Coronary artery (tissue), 2 donors: ENCODE results near the gene UBXN6.

Experiments
- DNase-seq: peaks from one replicate; pipeline ENCODE4 v3.0.0-alpha.2; 2017; ENCODE audit warnings: low spot score
- H3K27ac ChIP-seq, 2 donors: fragments of 200-600 bp; sonication (generic); one replicate each; pipeline ENCODE4 v1.5.1; 2016 to 2019
- H3K4me3 ChIP-seq: fragments of 200-600 bp; sonication (generic); 2 replicates; pipeline ENCODE4 v1.5.1; 2016; ENCODE audit warnings: mild to moderate bottlenecking, moderate library complexity
- TF ChIP-seq, protein P1 (sequence below): fragments of 200-600 bp; sonication (generic); IDR thresholded peaks from one replicate; pipeline ENCODE4 v1.5.1; 2019; ENCODE audit warnings: antibody characterized with exemption

UBXN6 gene

DNA sequence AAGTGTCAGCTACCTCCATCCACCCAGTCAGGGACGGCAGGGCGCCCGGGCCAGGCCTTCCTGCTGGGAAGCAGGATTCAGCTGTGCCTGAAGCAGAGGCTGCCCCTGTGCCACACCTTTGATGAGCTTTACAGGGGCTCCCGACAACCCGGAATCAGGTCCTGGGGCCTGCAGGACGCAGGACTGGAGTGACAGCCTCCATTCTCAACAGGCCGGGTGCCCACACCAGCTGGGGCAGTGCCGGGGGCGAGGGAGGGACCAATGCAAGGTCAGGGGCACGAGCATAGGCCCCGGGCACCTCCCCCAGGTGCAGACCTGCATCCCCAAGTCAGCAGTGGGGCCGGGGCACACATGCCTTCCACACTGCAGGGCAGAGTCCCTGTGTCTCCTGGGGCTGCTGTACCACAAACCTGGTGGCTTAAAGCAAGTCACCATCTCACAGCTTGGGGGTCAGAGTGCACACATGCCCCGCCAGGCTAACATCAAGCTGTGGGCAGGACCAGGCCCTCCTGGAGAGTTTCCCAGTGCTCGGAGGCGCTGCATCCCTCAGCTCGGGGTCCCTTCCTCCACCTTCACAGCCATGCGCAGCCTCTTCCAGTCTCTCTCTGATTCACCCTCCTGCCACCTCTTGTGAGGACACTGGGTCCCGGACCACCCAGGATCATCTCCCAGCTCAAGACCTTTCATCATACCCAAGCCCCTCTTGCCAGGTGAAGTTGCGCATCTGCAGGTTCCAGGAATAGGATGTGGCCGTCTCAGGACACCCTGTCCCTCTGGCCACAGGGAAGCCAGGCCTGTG is 13.4 kb downstream of the UBXN6 start:
- no peak overlapping the region for H3K4me3 ChIP-seq
- TF ChIP-seq, protein P1, sequence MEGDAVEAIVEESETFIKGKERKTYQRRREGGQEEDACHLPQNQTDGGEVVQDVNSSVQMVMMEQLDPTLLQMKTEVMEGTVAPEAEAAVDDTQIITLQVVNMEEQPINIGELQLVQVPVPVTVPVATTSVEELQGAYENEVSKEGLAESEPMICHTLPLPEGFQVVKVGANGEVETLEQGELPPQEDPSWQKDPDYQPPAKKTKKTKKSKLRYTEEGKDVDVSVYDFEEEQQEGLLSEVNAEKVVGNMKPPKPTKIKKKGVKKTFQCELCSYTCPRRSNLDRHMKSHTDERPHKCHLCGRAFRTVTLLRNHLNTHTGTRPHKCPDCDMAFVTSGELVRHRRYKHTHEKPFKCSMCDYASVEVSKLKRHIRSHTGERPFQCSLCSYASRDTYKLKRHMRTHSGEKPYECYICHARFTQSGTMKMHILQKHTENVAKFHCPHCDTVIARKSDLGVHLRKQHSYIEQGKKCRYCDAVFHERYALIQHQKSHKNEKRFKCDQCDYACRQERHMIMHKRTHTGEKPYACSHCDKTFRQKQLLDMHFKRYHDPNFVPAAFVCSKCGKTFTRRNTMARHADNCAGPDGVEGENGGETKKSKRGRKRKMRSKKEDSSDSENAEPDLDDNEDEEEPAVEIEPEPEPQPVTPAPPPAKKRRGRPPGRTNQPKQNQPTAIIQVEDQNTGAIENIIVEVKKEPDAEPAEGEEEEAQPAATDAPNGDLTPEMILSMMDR = no peak
- DNase-seq = no peak
- H3K27ac ChIP-seq = no peak overlapping the region

GRCh38 chr19:4443188-4443587 is 14.4 kb downstream of the UBXN6 start:
- TF ChIP-seq, protein P1 = no peak
- H3K27ac ChIP-seq = no peak overlapping the region
- H3K4me3 ChIP-seq = no peak overlapping the region
- DNase-seq = no peak

DNA sequence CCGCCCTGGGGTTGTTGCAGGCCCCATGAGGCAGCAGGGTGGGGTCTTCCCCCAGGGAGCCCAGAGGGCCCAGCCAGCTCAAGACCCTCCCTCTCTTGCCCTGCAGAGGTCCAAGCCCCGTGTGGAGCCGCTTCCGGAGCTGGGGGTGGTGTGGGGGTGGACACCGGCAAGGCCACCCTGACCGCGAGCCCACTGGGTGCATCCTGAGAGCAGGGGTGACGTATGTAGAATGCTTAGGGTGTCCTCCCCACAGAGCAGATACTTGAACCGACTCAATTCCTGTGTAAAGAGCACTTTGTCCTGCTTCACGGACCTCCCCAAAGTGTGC is 14.8 kb downstream of the UBXN6 start:
- TF ChIP-seq, protein P1 = no peak
- H3K27ac ChIP-seq = no peak overlapping the region

DNA sequence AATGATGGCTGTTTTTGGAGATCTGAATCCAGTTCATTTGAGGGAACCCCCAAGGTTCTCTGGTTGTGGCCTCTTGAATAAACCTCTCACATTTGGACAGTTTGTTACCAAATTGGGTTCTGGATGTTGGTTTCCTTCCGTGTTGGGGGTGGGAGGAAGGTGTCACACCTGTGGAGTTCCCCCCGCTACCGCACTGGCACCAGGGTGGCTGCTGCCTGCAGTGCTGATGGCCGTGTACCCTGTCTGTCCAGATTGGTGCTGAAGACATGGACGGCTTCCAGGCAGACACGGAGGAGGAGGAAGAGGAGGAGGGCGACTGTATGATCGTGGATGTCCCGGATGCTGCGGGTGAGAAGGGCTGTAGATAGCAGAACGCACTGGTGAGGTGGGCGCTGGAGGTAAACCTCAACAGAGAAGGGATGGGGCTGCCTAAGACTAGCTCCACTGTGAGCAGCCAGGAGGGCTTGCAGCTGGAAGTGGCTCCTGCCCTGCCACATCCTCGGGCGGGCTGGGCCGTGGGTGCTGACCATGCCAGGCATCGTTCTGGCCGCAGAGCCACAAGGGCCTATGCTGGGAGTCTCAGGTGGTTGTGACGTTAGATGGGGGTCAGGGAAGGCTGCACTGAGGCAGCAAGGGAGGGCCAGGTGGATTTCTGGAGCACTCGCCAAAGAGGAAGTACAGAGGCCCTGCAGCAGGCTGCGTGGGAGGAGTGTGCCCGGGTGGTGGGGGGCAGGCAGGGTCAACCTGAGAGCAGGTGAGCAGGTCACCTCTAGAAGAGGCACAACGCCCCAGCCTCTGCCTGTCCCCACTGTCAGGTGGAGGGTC is 15.4 kb downstream of the UBXN6 start:
- TF ChIP-seq, protein P1 = no peak
- DNase-seq = no peak
- Histone ChIP-seq H3K27ac (no peak overlapping the region), H3K4me3 (no peak overlapping the region)

More for the DNA sequence above, 14.8 kb downstream of the UBXN6 start:
- no peak overlapping the region for H3K4me3 ChIP-seq
- DNase-seq = no peak

DNA sequence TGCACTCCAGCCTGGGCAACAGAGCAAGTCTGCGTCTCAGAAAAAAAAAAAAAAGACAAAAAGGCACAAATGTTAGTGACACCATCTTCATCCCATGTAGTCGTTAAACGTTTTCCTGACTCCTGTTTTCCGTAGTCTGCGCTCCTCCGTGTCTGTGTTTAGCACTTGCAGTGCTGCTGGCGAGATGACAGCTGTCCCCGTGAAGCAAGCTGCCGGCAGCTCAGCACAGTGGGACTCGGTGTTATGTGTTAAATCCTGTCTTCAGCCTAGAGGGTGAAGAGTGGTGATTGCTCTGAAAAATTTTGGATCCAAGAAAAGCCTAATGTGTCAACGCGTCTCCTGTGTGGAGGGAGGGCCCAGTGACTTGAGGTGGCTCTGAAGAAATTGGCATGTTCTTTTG is 18.4 kb downstream of the UBXN6 start:
- DNase-seq = no peak
- TF ChIP-seq, protein P1 = no peak

GRCh38 chr19:4437103-4437502 is 20.5 kb downstream of the UBXN6 start:
- TF ChIP-seq, protein P1 = no peak

More for the DNA sequence above, 18.4 kb downstream of the UBXN6 start:
- Histone ChIP-seq H3K4me3 (no peak overlapping the region), H3K27ac (no peak overlapping the region)

More at GRCh38 chr19:4437103-4437502, 20.5 kb downstream of the UBXN6 start:
- Histone ChIP-seq H3K4me3 (no peak overlapping the region), H3K27ac (no peak overlapping the region)
- no peak for DNase-seq
